GM19324 (cell line): Measurements from ENCODE around the gene DCBLD1.
"Not testable (repeated sequence)": the region's sequence is repeated elsewhere in the genome, so short reads cannot be mapped to it uniquely, and the experiment has no call there.

Experiments
- ATAC-seq: cut with Tn5 transposase; IDR thresholded peaks from one replicate; pipeline ENCODE4 v1.9.1; 2021; ENCODE audit warnings: mild to moderate bottlenecking, moderate library complexity; ENCODE audit not compliant: unreplicated experiment, low FRiP score

DCBLD1 gene

GRCh38 chr6:117482240-117483003 is at the start of gene DCBLD1:
Gene DCBLD1 (plus strand): TSS chr6:117482674. CDS start chr6:117482782, 108 bp downstream.
- peak; percentile 81 for ATAC-seq

- no peak for ATAC-seq
Measured at GRCh38 chr6:117440706-117441525, 41.6 kb upstream of the DCBLD1 start.

DNA sequence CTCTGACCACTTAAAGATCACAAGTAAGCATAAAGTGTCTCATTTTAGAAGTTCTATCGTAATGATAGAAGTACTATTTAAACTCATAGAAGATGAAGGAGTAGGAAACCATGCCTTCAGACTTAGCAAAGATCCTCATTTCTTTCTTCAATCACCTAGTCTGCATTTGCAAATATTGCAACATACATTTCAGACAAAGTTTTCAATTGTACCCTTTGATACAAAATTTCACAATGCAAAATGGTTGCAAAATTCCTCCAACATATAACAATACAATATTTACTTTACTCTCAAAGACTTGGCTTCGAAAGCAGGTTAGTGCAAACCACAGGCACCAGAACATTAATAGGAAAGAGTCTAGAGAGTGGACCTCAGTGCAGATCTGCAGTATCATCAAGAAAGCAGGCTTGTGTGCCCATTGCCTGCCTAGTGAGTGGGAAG is 40.6 kb upstream of the DCBLD1 start:
- no peak for ATAC-seq

DNA sequence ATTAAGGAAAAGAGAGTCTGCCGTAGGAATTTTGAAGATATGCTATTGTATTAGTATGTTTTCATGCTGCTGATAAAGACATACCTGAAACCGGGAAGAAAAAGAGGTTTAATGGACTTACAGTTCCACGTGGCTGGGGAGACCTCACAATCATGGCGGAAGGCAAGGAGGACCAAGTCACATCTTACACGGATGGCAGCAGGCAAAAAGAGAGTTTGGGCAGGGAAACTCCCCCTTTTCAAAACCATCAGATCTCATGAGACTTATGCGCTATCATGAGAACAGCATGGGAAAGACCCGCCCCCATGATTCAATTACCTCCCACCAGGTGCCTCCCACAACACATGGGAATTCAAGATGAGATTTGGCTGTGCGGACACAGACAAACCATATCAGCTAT is 40.2 kb upstream of the DCBLD1 start:
- not testable (repeated sequence) for ATAC-seq

DNA sequence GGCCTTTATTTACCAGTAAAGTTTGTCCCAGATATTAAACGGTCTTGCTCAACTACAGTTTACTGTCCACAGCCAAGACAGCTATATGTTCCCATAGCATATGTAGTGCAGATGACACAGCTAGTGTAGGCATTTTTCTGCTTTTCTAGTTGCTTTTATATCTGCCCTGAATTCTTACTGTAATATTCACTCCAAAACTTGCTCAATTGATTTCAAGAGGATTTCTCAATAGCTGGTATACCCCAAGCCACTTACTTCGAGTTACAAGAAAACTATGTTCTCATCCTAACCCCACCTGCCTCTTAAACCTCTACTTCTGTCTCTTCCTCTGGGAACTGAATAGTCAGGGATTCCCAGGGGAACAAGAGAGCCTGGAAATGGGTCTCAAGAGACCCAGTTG is 37.9 kb upstream of the DCBLD1 start:
- ATAC-seq, result no peak

GRCh38 chr6:117446861-117447260 is 35.6 kb upstream of the DCBLD1 start:
- ATAC-seq, result no peak

DNA sequence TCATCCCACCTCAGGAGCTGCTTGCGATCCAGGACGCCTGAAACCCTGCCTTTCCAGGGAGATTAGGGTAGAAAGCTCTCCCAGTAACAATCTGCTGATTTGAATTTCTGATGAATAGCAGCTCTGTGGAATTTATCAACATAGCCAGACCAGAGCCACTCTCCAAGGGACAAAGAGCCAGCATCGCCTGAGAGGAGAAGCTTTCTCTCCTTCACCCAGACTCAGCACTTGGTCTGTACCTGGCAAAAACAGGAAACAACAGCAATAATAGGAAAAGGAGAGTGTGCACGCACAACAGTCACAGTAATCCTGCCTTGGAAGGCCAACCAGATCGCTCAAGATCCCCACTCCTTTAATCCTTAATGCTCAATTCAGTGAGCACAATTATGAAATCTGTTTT is 34.5 kb upstream of the DCBLD1 start:
- no peak for ATAC-seq

GRCh38 chr6:117448732-117449485 is 33.6 kb upstream of the DCBLD1 start:
- no peak for ATAC-seq

GRCh38 chr6:117449549-117450439 is 32.7 kb upstream of the DCBLD1 start:
- ATAC-seq, result no peak

DNA sequence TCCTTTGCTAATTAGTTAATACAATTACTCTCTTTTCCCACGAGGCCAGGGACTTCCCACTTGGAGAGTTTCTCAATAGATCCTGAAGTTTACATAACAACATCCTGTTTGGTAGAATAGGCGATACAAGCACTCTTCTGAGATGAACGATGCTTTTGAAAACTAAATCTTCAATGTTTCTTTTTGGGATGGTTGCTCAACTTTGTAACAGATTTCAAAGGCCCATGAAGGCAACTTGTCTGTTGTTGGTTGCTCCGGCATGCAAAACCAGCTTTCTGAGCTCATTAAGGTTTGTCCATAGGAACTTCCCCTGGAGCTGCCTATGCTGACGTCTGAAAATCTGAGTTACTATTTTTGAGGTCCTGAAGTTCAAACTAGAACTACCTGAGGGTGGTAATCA is 30.8 kb upstream of the DCBLD1 start:
- no peak for ATAC-seq

GRCh38 chr6:117456250-117456649 is 26.2 kb upstream of the DCBLD1 start:
- no peak for ATAC-seq

- ATAC-seq, result no peak
Measured at GRCh38 chr6:117456998-117457397, 25.5 kb upstream of the DCBLD1 start.

GRCh38 chr6:117459204-117459944 is 23.1 kb upstream of the DCBLD1 start:
- ATAC-seq, result no peak

DNA sequence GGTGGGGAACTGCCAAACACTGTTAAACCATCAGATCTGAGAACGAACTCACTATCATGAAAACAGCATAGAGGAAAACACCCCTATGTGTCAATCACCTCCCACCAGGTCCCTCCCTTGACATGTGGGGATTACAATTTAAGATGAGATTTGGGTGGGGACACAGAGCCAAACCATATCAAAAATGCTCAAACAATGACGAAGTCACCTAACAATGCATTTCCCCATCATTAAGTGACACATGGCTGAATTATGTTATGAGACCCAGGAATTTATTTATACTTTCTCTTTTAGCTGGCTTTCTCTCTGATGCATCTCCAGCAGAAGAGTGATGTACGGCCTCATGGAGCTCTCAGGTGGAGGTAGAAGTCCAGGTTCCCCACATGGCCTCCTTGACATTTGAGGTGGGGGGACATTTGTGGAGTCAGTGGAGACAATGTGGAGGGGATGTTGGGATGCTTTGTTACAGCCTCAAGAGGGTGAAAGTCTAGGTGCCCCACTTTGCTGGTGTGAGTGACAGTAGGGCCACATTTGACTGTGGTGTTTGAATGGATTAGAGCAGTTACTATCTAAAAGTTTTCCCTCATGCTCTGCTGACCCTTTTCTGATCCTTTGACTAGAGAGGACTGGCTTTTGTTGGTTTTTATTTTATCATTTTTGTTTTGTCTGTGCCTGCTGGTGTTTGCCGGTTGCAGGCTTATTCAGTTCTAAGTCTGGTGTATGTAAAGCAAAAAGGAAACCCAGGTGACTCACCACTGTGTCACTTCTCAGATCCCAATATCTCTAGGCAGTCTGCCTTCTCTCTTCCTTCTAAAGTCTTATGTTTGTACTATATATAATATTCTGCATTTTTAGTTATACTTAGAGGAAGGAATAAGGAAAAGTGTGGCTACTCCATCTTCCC is 18.5 kb upstream of the DCBLD1 start:
- peak; percentile 65 for ATAC-seq

DNA sequence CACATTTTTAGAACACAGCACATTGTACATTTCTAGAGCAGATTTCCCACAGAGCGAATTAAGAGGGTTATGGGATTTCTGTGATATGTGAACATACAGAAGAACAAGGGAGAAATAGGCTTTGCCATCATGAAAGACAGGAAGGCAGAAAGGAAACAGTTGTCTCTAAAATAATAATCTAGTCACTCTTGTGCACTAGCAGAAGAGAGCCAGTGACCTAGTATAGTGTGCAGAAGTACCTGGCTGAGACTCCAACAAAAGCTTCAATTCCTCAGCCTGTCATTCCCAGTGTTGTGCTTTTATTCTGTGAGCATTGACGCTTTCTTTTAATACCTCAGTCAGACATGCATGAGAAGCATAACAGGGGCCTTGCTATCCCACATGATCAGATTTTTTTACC is 17.8 kb upstream of the DCBLD1 start:
- no peak for ATAC-seq

DNA sequence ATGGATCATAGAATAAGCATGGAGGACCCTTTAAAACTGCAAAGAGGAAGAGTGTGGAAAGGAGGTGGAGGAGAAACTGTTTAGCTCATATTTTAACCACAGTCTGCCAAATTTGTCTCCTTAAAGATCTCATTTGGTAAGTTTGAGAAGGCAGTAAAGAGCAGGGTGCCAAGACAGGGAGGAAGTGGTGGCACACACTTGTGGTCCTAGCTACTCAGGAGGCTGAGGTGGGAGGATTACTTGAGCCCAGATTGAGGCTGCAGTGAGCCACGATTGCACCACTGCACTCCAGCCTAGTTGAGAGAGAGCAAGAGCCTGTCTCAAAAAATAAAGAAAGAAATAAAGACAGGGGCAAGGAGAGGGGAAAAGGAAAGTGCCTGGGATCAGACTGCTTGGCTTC is 16.8 kb upstream of the DCBLD1 start:
- no peak for ATAC-seq

GRCh38 chr6:117467876-117468275 is 14.6 kb upstream of the DCBLD1 start:
- ATAC-seq, result no peak

DNA sequence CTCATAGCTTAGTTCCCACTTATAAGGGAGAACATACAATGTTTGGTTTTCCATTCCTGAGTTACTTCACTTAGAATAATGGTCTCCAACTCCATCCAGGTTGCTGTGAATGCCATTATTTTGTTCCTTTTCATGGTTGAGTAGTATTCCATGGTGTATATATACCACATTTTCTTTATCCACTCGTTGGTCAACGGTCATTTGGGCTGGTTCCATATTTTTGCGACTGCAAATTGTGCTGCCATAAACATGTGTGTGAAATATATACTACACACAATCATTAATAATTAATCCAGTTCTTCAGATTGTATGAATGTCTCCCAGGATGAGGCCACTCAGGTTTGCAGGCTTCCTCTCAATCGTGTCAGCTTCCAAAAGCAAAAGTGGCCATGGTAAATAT is 13.9 kb upstream of the DCBLD1 start:
- ATAC-seq, result not testable (repeated sequence)
